ENCODE data around the gene ZKSCAN5. TPM values are rescaled to one million over a fixed set of nuclear protein-coding genes. Genes with fewer than 3 reads are reported as not detected.
"Not testable (repeated sequence)": the region's sequence is repeated elsewhere in the genome, so short reads cannot be mapped to it uniquely, and the experiment has no call there.

Gene ZKSCAN5
- total RNA-seq, 2 donors from 2014 or later = 5.1 to 10.2 TPM

DNA sequence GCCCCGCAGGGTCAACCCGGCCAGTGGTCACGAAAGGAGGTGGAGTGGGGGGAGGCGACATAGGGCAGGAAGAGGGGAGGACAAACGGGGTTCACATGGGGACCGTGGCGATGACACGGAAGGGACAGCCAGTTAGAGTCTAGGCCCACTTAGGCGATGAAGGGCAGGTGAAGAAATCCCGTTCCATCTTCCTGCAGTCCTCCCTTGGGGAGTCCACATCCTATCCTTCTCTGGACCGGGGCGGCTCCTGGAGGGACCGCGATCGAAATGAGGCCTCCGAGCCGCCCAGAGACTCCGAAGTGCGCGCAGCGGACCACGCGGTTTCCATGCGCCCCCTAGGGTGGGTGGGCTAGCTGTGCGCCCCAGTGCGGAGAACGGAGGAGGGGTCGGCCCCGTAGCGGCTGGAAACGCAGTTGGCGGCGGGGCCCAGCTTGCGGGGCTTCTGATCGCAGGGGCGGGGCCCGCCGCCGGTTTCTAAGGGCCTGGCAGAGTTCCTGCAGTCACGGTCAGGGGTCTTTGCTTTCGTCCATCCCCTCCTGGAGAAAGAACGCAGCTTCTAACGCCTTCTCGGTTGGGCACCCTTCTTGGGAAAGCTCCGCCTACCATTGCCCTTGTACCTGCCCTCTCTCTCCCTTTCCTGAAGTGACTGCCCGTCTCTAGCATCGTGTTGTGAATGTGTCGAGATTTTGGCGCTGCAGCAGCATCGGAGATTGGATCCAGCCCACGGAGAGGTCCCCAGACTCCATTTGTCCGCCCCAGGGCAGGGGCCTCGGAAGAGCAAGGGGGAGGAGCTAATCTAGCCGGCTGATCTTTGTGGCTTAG, 75.7 kb downstream of the ZKSCAN5 start:
- Histone ChIP-seq H3K4me1 (ENCODE audit: control insufficient read depth in 1 of 2, low read depth in 2 of 2) (peaks cover 0 to 11% of the 10 kb centered on the region in 2 donors), H3K27ac (no peak overlapping the region), H3K4me3 (peak overlapping the region; percentile 85), H3K9me3 (no peaks in the 10 kb centered on the region), H3K27me3 (replicated peaks; ENCODE audit: insufficient read depth) (no peaks in the 10 kb centered on the region), H3K36me3 (no peaks in the 10 kb centered on the region)
- TF ChIP-seq, protein P1, sequence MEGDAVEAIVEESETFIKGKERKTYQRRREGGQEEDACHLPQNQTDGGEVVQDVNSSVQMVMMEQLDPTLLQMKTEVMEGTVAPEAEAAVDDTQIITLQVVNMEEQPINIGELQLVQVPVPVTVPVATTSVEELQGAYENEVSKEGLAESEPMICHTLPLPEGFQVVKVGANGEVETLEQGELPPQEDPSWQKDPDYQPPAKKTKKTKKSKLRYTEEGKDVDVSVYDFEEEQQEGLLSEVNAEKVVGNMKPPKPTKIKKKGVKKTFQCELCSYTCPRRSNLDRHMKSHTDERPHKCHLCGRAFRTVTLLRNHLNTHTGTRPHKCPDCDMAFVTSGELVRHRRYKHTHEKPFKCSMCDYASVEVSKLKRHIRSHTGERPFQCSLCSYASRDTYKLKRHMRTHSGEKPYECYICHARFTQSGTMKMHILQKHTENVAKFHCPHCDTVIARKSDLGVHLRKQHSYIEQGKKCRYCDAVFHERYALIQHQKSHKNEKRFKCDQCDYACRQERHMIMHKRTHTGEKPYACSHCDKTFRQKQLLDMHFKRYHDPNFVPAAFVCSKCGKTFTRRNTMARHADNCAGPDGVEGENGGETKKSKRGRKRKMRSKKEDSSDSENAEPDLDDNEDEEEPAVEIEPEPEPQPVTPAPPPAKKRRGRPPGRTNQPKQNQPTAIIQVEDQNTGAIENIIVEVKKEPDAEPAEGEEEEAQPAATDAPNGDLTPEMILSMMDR (IDR thresholded peaks at IDR 0.05) = peak; percentile 15
- ATAC-seq (ENCODE audit: insufficient number of reproducible peaks, low FRiP score, low read depth) (no peak), DNase-seq (ENCODE audit: low spot score) (no peak)

DNA sequence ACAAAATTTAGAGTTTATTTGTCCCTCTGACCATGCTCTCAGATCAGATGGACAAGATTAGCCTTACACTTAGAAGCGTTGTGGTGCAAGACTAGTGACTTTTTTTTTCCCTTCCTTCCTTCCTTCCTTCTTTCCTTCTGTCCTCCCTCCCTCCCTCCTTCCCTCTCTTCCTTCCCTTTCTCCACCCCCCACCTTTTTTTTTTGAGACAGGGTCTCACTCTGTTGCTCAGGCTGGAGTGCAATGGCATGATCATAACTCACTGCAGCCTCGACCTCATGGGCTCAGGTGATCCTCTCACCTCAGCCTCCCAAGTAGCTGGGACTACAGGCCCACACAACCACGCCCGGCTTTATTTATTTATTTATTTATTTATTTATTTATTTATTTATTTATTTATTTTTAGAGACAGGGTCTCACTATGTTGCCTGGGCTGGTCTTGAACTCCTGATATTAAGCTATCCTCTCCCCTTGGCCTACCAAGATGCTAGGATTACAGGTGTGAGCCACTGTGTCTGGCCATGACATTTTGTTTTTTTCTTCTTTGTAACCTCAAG, 76.4 kb downstream of the ZKSCAN5 start:
- not testable (repeated sequence) for ATAC-seq (ENCODE audit: insufficient number of reproducible peaks, low FRiP score, low read depth); H3K9me3 ChIP-seq; H3K27me3 ChIP-seq (replicated peaks; ENCODE audit: insufficient read depth); DNase-seq (ENCODE audit: low spot score); H3K27ac ChIP-seq; H3K36me3 ChIP-seq
- peak overlapping the region; percentile 85 for H3K4me3 ChIP-seq
- H3K4me1 ChIP-seq (ENCODE audit: control insufficient read depth in 1 of 2, low read depth in 2 of 2) = peaks cover 0 to 11% of the 10 kb centered on the region in 2 donors

Other genes with a start within 250 kb of the ZKSCAN5 start
- gene MYH16, start 231.8 kb upstream of the ZKSCAN5 start, total RNA-seq = not detected
- gene ARPC1A, start 178.8 kb upstream of the ZKSCAN5 start, total RNA-seq = 10 to 100 TPM; 76.3 to 99.5 TPM
- 100 to 1,000 TPM; 266 to 350 TPM for gene ARPC1B, start 129.9 kb upstream of the ZKSCAN5 start, total RNA-seq
- gene PDAP1, start 96.1 kb upstream of the ZKSCAN5 start, total RNA-seq = 10 to 100 TPM; 65.0 to 87.5 TPM
- gene BUD31, start 95.7 kb upstream of the ZKSCAN5 start, total RNA-seq = 10 to 100 TPM; 52.3 to 78.1 TPM
- gene PTCD1, start 65.9 kb upstream of the ZKSCAN5 start, total RNA-seq = 10 to 100 TPM in 1 of 2 donors, 1 to 10 TPM in 1; 5.1 to 23.7 TPM
- 10 to 100 TPM; 42.3 to 48.2 TPM for gene CPSF4, start 65.7 kb upstream of the ZKSCAN5 start, total RNA-seq
- gene ATP5MF, start 38.5 kb upstream of the ZKSCAN5 start, total RNA-seq = 100 to 1,000 TPM; 137 to 776 TPM
- gene ZNF789, start 31.8 kb upstream of the ZKSCAN5 start, total RNA-seq = 10 to 100 TPM in 1 of 2 donors, 1 to 10 TPM in 1; 3.5 to 12.4 TPM
- 10 to 100 TPM; 28.4 to 54.9 TPM for gene ZNF394, start 4.4 kb upstream of the ZKSCAN5 start, total RNA-seq
- 1 to 10 TPM; 3.1 to 4.3 TPM for gene FAM200A, start 47.5 kb downstream of the ZKSCAN5 start, total RNA-seq
- 100 to 1,000 TPM; 148 to 210 TPM for gene ZNF655, start 54.0 kb downstream of the ZKSCAN5 start, total RNA-seq
- 1 to 10 TPM in 1 of 2 donors, not detected in 1; 2.2 TPM for gene TMEM225B, start 93.6 kb downstream of the ZKSCAN5 start, total RNA-seq
- gene ZSCAN25, start 112.3 kb downstream of the ZKSCAN5 start, total RNA-seq = 10 to 100 TPM; 13.4 to 21.7 TPM
- gene CYP3A5, start 175.3 kb downstream of the ZKSCAN5 start, total RNA-seq = 1 to 10 TPM; 3.5 to 5.4 TPM
- gene CYP3A7, start 230.5 kb downstream of the ZKSCAN5 start, total RNA-seq = not detected

All from thoracic aorta (tissue), 2 donors.